H1 (cell line): Measurements from ENCODE around the gene EXOC1L.

Experiments used
- BRCA1 ChIP-seq: IDR thresholded peaks from 2 replicates; pipeline ENCODE4 v1.6.1; 2012; ENCODE audit warnings: low read depth, low read length, improper control_type of control experiment
- EP300 ChIP-seq, 2 experiments: IDR thresholded peaks; 1 replicate in 1 of 2; 2 replicates in 1 of 2; pipeline ENCODE4 v1.6.1; 2011 to 2012; ENCODE audit warnings: low read depth in 2 of 2, low read length in 2 of 2, mild to moderate bottlenecking in 2 of 2, borderline replicate concordance in 1 of 2, inconsistent platforms in 1 of 2, moderate library complexity in 1 of 2
- EZH2 ChIP-seq: fragments of 200-600 bp; sonication (generic); IDR thresholded peaks from 2 replicates; pipeline ENCODE4 v1.7.1; 2012; ENCODE audit warnings: low read depth, mild to moderate bottlenecking, moderate library complexity, low read length, inconsistent platforms; ENCODE audit not compliant: severe bottlenecking
- JUND ChIP-seq: IDR thresholded peaks from 2 replicates; pipeline ENCODE4 v1.6.1; 2011; ENCODE audit warnings: mild to moderate bottlenecking, improper control_type of control experiment, low read length
- KDM1A ChIP-seq: fragments of 200-600, 300-600 bp; sonication (generic); IDR thresholded peaks from 2 replicates; pipeline ENCODE4 v1.7.1; 2016; ENCODE audit warnings: mild to moderate bottlenecking, low read length, borderline replicate concordance
- NRF1 ChIP-seq: IDR thresholded peaks from 2 replicates; pipeline ENCODE4 v1.6.1; 2011; ENCODE audit warnings: mild to moderate bottlenecking, low read depth, low read length, improper control_type of control experiment
- POLR2A ChIP-seq, 2 experiments: IDR thresholded peaks; 1 replicate in 1 of 2; 2 replicates in 1 of 2; pipeline ENCODE4 v1.6.1; 2011; ENCODE audit warnings: low read depth in 2 of 2, low read length in 2 of 2, mild to moderate bottlenecking in 2 of 2; ENCODE audit errors: control extremely low read depth in 1 of 2
- RAD21 ChIP-seq, 2 experiments: IDR thresholded peaks in 1 of 2; conservative IDR thresholded peaks in 1 of 2; 2 replicates each; pipeline ENCODE4 v1.6.1; 2011; ENCODE audit warnings: low read depth in 2 of 2, low read length in 2 of 2, improper control_type of control experiment in 1 of 2, inconsistent platforms in 1 of 2, mild to moderate bottlenecking in 1 of 2, moderate library complexity in 1 of 2
- RFX5 ChIP-seq: IDR thresholded peaks from 2 replicates; pipeline ENCODE4 v1.6.1; 2011; ENCODE audit warnings: low read depth, low read length, improper control_type of control experiment, borderline replicate concordance
- TAF1 ChIP-seq: IDR thresholded peaks from 2 replicates; pipeline ENCODE4 v1.6.1; 2011; ENCODE audit warnings: mild to moderate bottlenecking, low read depth, low read length
- ZNF274 ChIP-seq: IDR thresholded peaks from 2 replicates; pipeline ENCODE4 v1.7.0; 2012; ENCODE audit warnings: low read length, borderline replicate concordance; ENCODE audit errors: extremely low read depth
- TF ChIP-seq, protein P1 (sequence below): IDR thresholded peaks from 2 replicates; pipeline ENCODE4 v1.6.1; 2011; ENCODE audit warnings: low read length, improper control_type of control experiment
- TF ChIP-seq, protein P2 (sequence below), 3 experiments: IDR thresholded peaks; 1 replicate in 2 of 3; 2 replicates in 1 of 3; pipeline versions ENCODE4 v1.5.1 to v1.6.1; 2011; ENCODE audit warnings: low read length in 3 of 3, mild to moderate bottlenecking in 3 of 3, inconsistent platforms in 2 of 3, low read depth in 1 of 3, moderate library complexity in 1 of 3; ENCODE audit not compliant: insufficient read depth in 1 of 3; ENCODE audit errors: control extremely low read depth in 1 of 3

DNA sequence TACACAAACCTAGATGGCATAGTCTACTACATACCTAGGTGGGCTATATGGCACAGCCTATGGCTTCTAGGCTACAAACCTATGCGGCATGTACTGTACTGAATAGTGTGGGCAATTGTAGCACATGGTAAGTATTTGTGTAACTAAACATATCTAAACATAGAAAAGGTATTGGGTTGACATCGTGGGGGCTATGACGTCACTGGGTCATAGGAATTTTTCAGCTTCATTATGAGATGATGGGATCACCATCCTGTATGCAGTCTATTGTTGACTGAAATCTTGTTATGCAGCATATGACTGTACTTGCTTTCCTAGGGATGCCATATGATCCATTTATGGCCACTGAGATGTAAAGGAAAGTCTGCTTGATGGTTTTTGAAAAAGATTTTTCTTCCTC, 1.9 kb upstream of the EXOC1L start:
- no peak for TF ChIP-seq ZNF274
- TF ChIP-seq EZH2, result no peak
- TF ChIP-seq, protein P1, sequence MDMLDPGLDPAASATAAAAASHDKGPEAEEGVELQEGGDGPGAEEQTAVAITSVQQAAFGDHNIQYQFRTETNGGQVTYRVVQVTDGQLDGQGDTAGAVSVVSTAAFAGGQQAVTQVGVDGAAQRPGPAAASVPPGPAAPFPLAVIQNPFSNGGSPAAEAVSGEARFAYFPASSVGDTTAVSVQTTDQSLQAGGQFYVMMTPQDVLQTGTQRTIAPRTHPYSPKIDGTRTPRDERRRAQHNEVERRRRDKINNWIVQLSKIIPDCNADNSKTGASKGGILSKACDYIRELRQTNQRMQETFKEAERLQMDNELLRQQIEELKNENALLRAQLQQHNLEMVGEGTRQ, result no peak
- TF ChIP-seq EP300 (IDR thresholded peaks at IDR 0.05; ENCODE audit: borderline replicate concordance in 1 of 2, low read depth in 2 of 2, low read length in 2 of 2), result no peak
- TF ChIP-seq TAF1, result no peak
- TF ChIP-seq JUND, result no peak
- TF ChIP-seq KDM1A, result no peak
- TF ChIP-seq, protein P2, sequence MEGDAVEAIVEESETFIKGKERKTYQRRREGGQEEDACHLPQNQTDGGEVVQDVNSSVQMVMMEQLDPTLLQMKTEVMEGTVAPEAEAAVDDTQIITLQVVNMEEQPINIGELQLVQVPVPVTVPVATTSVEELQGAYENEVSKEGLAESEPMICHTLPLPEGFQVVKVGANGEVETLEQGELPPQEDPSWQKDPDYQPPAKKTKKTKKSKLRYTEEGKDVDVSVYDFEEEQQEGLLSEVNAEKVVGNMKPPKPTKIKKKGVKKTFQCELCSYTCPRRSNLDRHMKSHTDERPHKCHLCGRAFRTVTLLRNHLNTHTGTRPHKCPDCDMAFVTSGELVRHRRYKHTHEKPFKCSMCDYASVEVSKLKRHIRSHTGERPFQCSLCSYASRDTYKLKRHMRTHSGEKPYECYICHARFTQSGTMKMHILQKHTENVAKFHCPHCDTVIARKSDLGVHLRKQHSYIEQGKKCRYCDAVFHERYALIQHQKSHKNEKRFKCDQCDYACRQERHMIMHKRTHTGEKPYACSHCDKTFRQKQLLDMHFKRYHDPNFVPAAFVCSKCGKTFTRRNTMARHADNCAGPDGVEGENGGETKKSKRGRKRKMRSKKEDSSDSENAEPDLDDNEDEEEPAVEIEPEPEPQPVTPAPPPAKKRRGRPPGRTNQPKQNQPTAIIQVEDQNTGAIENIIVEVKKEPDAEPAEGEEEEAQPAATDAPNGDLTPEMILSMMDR (IDR thresholded peaks at IDR 0.05; ENCODE audit: control extremely low read depth in 1 of 3, insufficient read depth in 1 of 3, low read depth in 1 of 3, low read length in 3 of 3), result no peak
- no peak for TF ChIP-seq RAD21 (IDR thresholded peaks at IDR 0.05 in 1 of 2, conservative IDR thresholded peaks at IDR 0.05 in 1 of 2; ENCODE audit: low read depth in 2 of 2, low read length in 2 of 2)
- TF ChIP-seq POLR2A (IDR thresholded peaks at IDR 0.05; ENCODE audit: control extremely low read depth in 1 of 2, low read depth in 2 of 2, low read length in 2 of 2), result no peak
- TF ChIP-seq RFX5, result no peak
- no peak for TF ChIP-seq NRF1
- TF ChIP-seq BRCA1, result no peak
